ENCODE measurements around the gene TRIM33. TPM values are rescaled to one million over a fixed set of nuclear protein-coding genes. Genes with fewer than 3 reads are reported as not detected.

TRIM33 gene
- total and polyA plus RNA-seq, 2 donors (not counting 1 experiment from before 2014, with no cell fraction given): 13.7 to 61.0 TPM

DNA sequence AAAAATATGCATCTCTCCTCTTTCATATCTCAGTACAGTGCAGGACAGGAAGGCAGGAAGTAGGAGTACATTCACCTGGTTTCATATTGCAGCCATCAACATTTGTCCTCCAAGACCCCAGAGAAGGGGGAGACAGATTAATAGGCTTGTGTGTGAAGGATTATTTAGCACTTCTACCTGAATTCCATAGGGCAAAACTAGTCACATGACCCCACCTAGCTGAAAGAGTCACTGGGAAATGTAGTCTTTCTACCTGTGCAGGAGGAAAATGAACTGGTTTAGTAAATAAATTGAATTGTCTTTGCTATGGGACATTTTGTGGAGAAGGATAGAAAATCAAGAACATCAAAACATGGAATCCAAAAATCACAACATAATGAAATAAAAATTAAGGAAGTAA is 13.9 kb upstream of the TRIM33 start:
- no peak overlapping the region for H2AFZ ChIP-seq (ENCODE audit: insufficient read depth, low read depth, low read length, poor library complexity, severe bottlenecking)
- no peak overlapping the region for H3K9ac ChIP-seq (ENCODE audit: low read length)
- DNase-seq (no peak), ATAC-seq (ENCODE audit: low read depth) (no peak)
- Mint-ChIP-seq H3K27ac (no peak overlapping the region), H3K27me3 (peaks cover 5% of the 10 kb centered on the region), H3K4me3 (no peak overlapping the region), H3K9me3 (ENCODE audit: insufficient read depth) (no peaks in the 10 kb centered on the region), H3K4me1 (no peaks in the 10 kb centered on the region)
- TF ChIP-seq, protein P1, sequence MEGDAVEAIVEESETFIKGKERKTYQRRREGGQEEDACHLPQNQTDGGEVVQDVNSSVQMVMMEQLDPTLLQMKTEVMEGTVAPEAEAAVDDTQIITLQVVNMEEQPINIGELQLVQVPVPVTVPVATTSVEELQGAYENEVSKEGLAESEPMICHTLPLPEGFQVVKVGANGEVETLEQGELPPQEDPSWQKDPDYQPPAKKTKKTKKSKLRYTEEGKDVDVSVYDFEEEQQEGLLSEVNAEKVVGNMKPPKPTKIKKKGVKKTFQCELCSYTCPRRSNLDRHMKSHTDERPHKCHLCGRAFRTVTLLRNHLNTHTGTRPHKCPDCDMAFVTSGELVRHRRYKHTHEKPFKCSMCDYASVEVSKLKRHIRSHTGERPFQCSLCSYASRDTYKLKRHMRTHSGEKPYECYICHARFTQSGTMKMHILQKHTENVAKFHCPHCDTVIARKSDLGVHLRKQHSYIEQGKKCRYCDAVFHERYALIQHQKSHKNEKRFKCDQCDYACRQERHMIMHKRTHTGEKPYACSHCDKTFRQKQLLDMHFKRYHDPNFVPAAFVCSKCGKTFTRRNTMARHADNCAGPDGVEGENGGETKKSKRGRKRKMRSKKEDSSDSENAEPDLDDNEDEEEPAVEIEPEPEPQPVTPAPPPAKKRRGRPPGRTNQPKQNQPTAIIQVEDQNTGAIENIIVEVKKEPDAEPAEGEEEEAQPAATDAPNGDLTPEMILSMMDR (IDR thresholded peaks at IDR 0.05): no peak
- TF ChIP-seq EZH2 (IDR thresholded peaks at IDR 0.05; ENCODE audit: borderline replicate concordance, insufficient read depth, low read depth, low read length, poor library complexity, severe bottlenecking): no peak
- H3K36me3 ChIP-seq (replicated peaks in 1 of 2; ENCODE audit: control extremely low read depth in 1 of 2, control insufficient read depth in 1 of 2, extremely low read depth in 1 of 2, insufficient read depth in 2 of 2, low read length in 1 of 2): no peaks in the 10 kb centered on the region
- intact Hi-C loops (cut with micrococcal nuclease): no loop called here
- H3K4me2 ChIP-seq (replicated peaks; ENCODE audit: low read depth, low read length, poor library complexity, severe bottlenecking): no peak overlapping the region
- no peak overlapping the region for H3K4me3 ChIP-seq (ENCODE audit: control extremely low read depth in 1 of 5, extremely low read depth in 1 of 5, insufficient read depth in 1 of 5, low read depth in 2 of 5, low read length in 4 of 5)
- H3K4me1 ChIP-seq (ENCODE audit: control insufficient read depth in 2 of 2, insufficient read depth in 2 of 2, low read length in 2 of 2): no peaks in the 10 kb centered on the region
- no peaks in the 10 kb centered on the region for H3K79me2 ChIP-seq (ENCODE audit: control insufficient read depth, insufficient read depth, low read length)
- ChIA-PET POLR2A (no interaction called here), CTCF (no interaction called here)
- peaks cover 0 to 5% (median 0%) of the 10 kb centered on the region in 4 experiments for H3K27me3 ChIP-seq (replicated peaks in 1 of 4; ENCODE audit: control extremely low read depth in 1 of 4, control insufficient read depth in 3 of 4, insufficient read depth in 4 of 4, low read length in 3 of 4)
- no peaks in the 10 kb centered on the region for H4K20me1 ChIP-seq (ENCODE audit: control insufficient read depth, insufficient read depth, low read length, poor library complexity, severe bottlenecking)
- H3K9me3 ChIP-seq (ENCODE audit: control extremely low read depth in 1 of 3, control insufficient read depth in 2 of 3, insufficient read depth in 1 of 3, low read length in 2 of 3): no peaks in the 10 kb centered on the region
- H3K27ac ChIP-seq (ENCODE audit: low read length in 2 of 2): no peak overlapping the region

DNA sequence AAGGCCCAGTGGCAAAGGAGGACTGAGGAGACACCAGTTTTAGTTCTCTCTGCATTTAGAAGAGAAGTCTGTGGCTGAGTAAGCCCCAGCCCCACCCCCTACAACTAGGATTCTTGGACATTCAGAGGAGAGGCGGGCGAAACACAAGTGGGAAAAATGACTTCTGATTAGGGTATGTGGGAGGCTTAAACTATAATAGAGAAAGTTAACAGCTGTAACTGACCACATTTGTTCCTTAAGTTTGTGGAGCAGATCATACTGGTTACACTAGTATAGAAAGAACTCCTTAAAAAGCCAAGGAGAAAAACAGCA is 11.2 kb upstream of the TRIM33 start:
- ATAC-seq (ENCODE audit: low read depth) (no peak), DNase-seq (no peak)
- no peak for TF ChIP-seq EZH2 (IDR thresholded peaks at IDR 0.05; ENCODE audit: borderline replicate concordance, insufficient read depth, low read depth, low read length, poor library complexity, severe bottlenecking)
- TF ChIP-seq, protein P1 (IDR thresholded peaks at IDR 0.05): no peak
- Mint-ChIP-seq H3K27me3 (peaks cover 20% of the 10 kb centered on the region), H3K4me1 (no peaks in the 10 kb centered on the region), H3K27ac (no peak overlapping the region), H3K4me3 (no peak overlapping the region), H3K9me3 (ENCODE audit: insufficient read depth) (peaks cover 2% of the 10 kb centered on the region)
- Histone ChIP-seq H3K27ac (ENCODE audit: low read length in 2 of 2) (no peak overlapping the region), H3K36me3 (replicated peaks in 1 of 2; ENCODE audit: control extremely low read depth in 1 of 2, control insufficient read depth in 1 of 2, extremely low read depth in 1 of 2, insufficient read depth in 2 of 2, low read length in 1 of 2) (no peaks in the 10 kb centered on the region), H3K4me3 (ENCODE audit: control extremely low read depth in 1 of 5, extremely low read depth in 1 of 5, insufficient read depth in 1 of 5, low read depth in 2 of 5, low read length in 4 of 5) (no peak overlapping the region), H3K9me3 (ENCODE audit: control extremely low read depth in 1 of 3, control insufficient read depth in 2 of 3, insufficient read depth in 1 of 3, low read length in 2 of 3) (no peaks in the 10 kb centered on the region), H3K79me2 (ENCODE audit: control insufficient read depth, insufficient read depth, low read length) (no peaks in the 10 kb centered on the region), H3K4me1 (ENCODE audit: control insufficient read depth in 2 of 2, insufficient read depth in 2 of 2, low read length in 2 of 2) (no peaks in the 10 kb centered on the region), H4K20me1 (ENCODE audit: control insufficient read depth, insufficient read depth, low read length, poor library complexity, severe bottlenecking) (no peaks in the 10 kb centered on the region), H3K27me3 (replicated peaks in 1 of 4; ENCODE audit: control extremely low read depth in 1 of 4, control insufficient read depth in 3 of 4, insufficient read depth in 4 of 4, low read length in 3 of 4) (peaks cover 0 to 5% (median 0%) of the 10 kb centered on the region in 4 experiments), H3K4me2 (replicated peaks; ENCODE audit: low read depth, low read length, poor library complexity, severe bottlenecking) (no peak overlapping the region), H2AFZ (ENCODE audit: insufficient read depth, low read depth, low read length, poor library complexity, severe bottlenecking) (no peak overlapping the region), H3K9ac (ENCODE audit: low read length) (no peak overlapping the region)
- no CpG with 5 or more reads among the region's 2 CpGs for WGBS (ENCODE audit: insufficient coverage)
- intact Hi-C loops (cut with micrococcal nuclease): no loop called here
- ChIA-PET POLR2A (no interaction called here), CTCF (no interaction called here)

Data from B cell (primary cell).